B cell (primary cell): ENCODE results near the gene ITGB1. TPM values are rescaled to one million over a fixed set of nuclear protein-coding genes. Genes with fewer than 3 reads are reported as not detected.
A peak's percentile ranks its signal among the peaks of the same experiment; 100 is the strongest.

ENCODE experiments used
- ATAC-seq: fragments of 200-7000 bp; cut with Tn5 transposase; one replicate; pipeline ENCODE4 v1.10.0; 2021; ENCODE audit warnings: low read depth, mild to moderate bottlenecking, moderate number of reproducible peaks, moderate library complexity
- CTCF ChIA-PET: fragments of 350-600 bp; sonication (Branson Sonifier 250); formaldehyde crosslinking; loops from one replicate; lab custom pipeline; 2021; ENCODE audit warnings: antibody characterized with exemption, inconsistent platforms; lab: Charles Lee
- POLR2A ChIA-PET: fragments of 350-600 bp; sonication (Branson Sonifier 250); formaldehyde crosslinking; loops from one replicate; lab custom pipeline; 2021; ENCODE audit warnings: antibody characterized with exemption; lab: Charles Lee
- DNase-seq: peaks from one replicate; pipeline ENCODE4 v3.0.0; 2013
- H2AFZ ChIP-seq: 2 replicates; pipeline ENCODE4 v1.6.1; 2012; ENCODE audit warnings: mild to moderate bottlenecking, low read depth, low read length; ENCODE audit not compliant: insufficient read depth, poor library complexity, severe bottlenecking
- H3K27ac ChIP-seq, 2 donors: 1 replicate in 1 of 2; 2 replicates in 1 of 2; pipeline ENCODE4 v1.5.1; 2012 to 2013; ENCODE audit warnings: low read length in 2 of 2, mild to moderate bottlenecking in 2 of 2, moderate library complexity in 1 of 2
- H3K27me3 ChIP-seq, 4 experiments: fragments of 200-600 bp in 1 of 4; sonication (generic) in 1 of 4; replicated peaks in 1 of 4; 1 replicate in 2 of 4; 2 replicates in 2 of 4; pipeline versions ENCODE4 v1.6.1 to v1.7.0; 2013 to 2016; ENCODE audit warnings: low read length in 3 of 4, mild to moderate bottlenecking in 2 of 4, mixed read lengths in 1 of 4, moderate library complexity in 1 of 4; ENCODE audit not compliant: insufficient read depth in 4 of 4, control insufficient read depth in 3 of 4; ENCODE audit errors: control extremely low read depth in 1 of 4
- H3K36me3 ChIP-seq, 2 experiments: replicated peaks in 1 of 2; 1 replicate in 1 of 2; 2 replicates in 1 of 2; pipeline versions ENCODE4 v1.6.1 to v1.7.1; 2013; ENCODE audit warnings: low read length in 1 of 2; ENCODE audit not compliant: insufficient read depth in 2 of 2, control insufficient read depth in 1 of 2; ENCODE audit errors: control extremely low read depth in 1 of 2, extremely low read depth in 1 of 2
- H3K4me1 ChIP-seq, 2 donors: fragments of 200-600 bp in 1 of 2; sonication (generic) in 1 of 2; 1 replicate in 1 of 2; 2 replicates in 1 of 2; pipeline versions ENCODE4 v1.5.1 to v1.6.1; 2013 to 2017; ENCODE audit warnings: low read length in 2 of 2; ENCODE audit not compliant: control insufficient read depth in 2 of 2, insufficient read depth in 2 of 2
- H3K4me2 ChIP-seq: replicated peaks from 2 replicates; pipeline ENCODE3; 2012; ENCODE audit warnings: mild to moderate bottlenecking, low read depth, low read length; ENCODE audit not compliant: poor library complexity, severe bottlenecking
- H3K4me3 ChIP-seq, 5 experiments: fragments of 200-600 bp in 1 of 5; sonication (generic) in 1 of 5; 1 replicate in 3 of 5; 2 replicates in 2 of 5; pipeline versions ENCODE4 v1.5.1 to v1.7.0; 2011 to 2016; ENCODE audit warnings: low read length in 4 of 5, mild to moderate bottlenecking in 4 of 5, low read depth in 2 of 5, control low read depth in 1 of 5, moderate library complexity in 1 of 5; ENCODE audit not compliant: insufficient read depth in 1 of 5; ENCODE audit errors: control extremely low read depth in 1 of 5, extremely low read depth in 1 of 5
- H3K79me2 ChIP-seq: fragments of 200-600 bp; sonication (generic); one replicate; pipeline ENCODE4 v1.6.0; 2016; ENCODE audit warnings: low read length; ENCODE audit not compliant: control insufficient read depth, insufficient read depth
- H3K9ac ChIP-seq: fragments of 200-600 bp; sonication (generic); 2 replicates; pipeline ENCODE4 v1.6.1; 2017; ENCODE audit warnings: mild to moderate bottlenecking, low read length, moderate library complexity
- H3K9me3 ChIP-seq, 3 donors: one replicate each; pipeline versions ENCODE4 v1.6.1 to v1.7.1; 2013; ENCODE audit warnings: low read length in 2 of 3; ENCODE audit not compliant: control insufficient read depth in 2 of 3, insufficient read depth in 1 of 3; ENCODE audit errors: control extremely low read depth in 1 of 3
- H4K20me1 ChIP-seq: 2 replicates; pipeline ENCODE4 v1.6.0; 2012; ENCODE audit warnings: mild to moderate bottlenecking, low read length; ENCODE audit not compliant: insufficient read depth, control insufficient read depth, poor library complexity, severe bottlenecking
- H3K27ac Mint-ChIP-seq: one replicate; pipeline ENCODE4 v1.8.0; 2021; ENCODE audit warnings: mixed read lengths
- H3K27me3 Mint-ChIP-seq: one replicate; pipeline ENCODE4 v1.8.0; 2021; ENCODE audit warnings: mixed read lengths
- H3K4me1 Mint-ChIP-seq: one replicate; pipeline ENCODE4 v1.8.0; 2021; ENCODE audit warnings: mixed read lengths
- H3K4me3 Mint-ChIP-seq: one replicate; pipeline ENCODE4 v1.8.0; 2021; ENCODE audit warnings: mixed read lengths
- H3K9me3 Mint-ChIP-seq: one replicate; pipeline ENCODE4 v1.8.0; 2022; ENCODE audit warnings: mixed read lengths; ENCODE audit not compliant: insufficient read depth
- EZH2 ChIP-seq: IDR thresholded peaks from 2 replicates; pipeline ENCODE4 v1.6.1; 2012; ENCODE audit warnings: borderline replicate concordance, low read depth, mild to moderate bottlenecking, moderate library complexity, low read length; ENCODE audit not compliant: insufficient read depth, poor library complexity, severe bottlenecking
- WGBS: methylation state at CpG from one replicate; pipeline ENCODE4 v1.1.5; 2013; ENCODE audit warnings: missing lambda C conversion rate; ENCODE audit not compliant: insufficient coverage; 5-methylcytosine and 5-hydroxymethylcytosine counted together
- intact Hi-C: fragments of 100-400 bp; cut with micrococcal nuclease; formaldehyde crosslinking; loops from one replicate; pipeline ENCODE4 v1.10.0; 2022
- polyA plus RNA-seq: library from polyadenylated mRNA; depleted of rRNA; stranded (reverse); fragments of >200 nt; gene quantifications from 2 replicates; pipeline ENCODE4 v1.2.3, GENCODE V29; 2012
- total RNA-seq, 2 donors: library from RNA; stranded (reverse); fragments of 120-200 nt in 1 of 2; gene quantifications; 1 replicate in 1 of 2; 2 replicates in 1 of 2; pipeline versions ENCODE4 v1.2.3 to v1.2.4, GENCODE V29; 2013 to 2022
- TF ChIP-seq, protein P1 (sequence below): fragments of 200-600 bp; IDR thresholded peaks from one replicate; pipeline ENCODE4 v1.8.0; 2022; ENCODE audit warnings: antibody characterized with exemption, mild to moderate bottlenecking

The ITGB1 gene
- total and polyA plus RNA-seq, 2 donors (not counting 1 experiment from before 2014, with no cell fraction given): 30.8 to 128 TPM

DNA sequence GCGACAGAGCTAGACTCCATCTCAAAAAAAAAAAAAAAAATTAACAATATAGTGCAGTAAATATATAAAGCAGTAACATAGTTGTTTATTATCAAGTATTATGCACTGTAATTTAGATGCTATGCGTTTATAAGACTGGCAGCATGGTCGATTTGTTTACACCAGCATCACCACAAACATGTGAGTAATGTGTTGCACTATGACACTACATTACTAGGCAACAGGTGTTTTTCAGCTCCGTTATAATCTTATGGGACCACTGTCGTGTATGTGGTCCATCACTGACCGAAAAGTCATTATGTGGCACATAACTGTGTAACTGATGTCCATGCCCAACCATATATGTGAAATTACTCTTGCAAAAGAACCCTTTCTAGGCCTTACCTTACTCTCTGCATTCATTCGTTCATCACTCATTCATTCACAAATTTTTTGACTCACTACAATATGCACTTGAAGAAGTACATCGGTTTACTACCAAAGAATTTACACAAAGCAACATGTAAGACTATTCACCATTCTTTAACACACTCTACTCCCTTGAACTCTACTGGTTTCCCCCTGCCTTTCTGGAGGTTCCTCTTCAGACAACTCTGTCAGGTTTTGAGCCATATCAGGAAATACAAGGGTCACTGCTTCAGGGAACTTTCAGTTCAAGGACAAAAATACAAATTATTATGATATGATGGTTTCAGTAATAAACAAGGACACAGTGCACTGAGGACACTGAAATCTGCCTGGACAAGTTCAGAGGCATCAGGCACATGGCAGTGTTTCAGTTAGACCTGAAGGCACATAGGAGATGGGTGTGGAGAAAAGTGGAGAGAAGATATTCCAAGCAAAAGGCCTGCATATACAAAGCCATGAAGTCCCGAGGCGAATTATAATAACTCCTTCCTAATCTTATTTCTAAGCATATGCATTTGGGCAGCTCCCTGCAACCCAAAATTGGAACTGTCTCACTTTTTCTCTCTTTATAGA lies 17.4 kb downstream of the ITGB1 start:
- ATAC-seq (no peak), DNase-seq (no peak)
- Histone ChIP-seq H3K36me3 (peaks cover 0 to under 1% of the 10 kb centered on the region in 2 experiments), H3K9ac (no peak overlapping the region), H3K4me2 (peak overlapping the region; percentile 38), H3K4me3 (peak overlapping the region in 1 of 5 experiments; percentile 22), H3K4me1 (peaks cover 40 to 49% of the 10 kb centered on the region in 2 donors), H3K27ac (peak overlapping the region in 1 of 2 donors; percentile 48), H4K20me1 (peaks cover 19% of the 10 kb centered on the region), H3K9me3 (no peaks in the 10 kb centered on the region), H3K27me3 (no peaks in the 10 kb centered on the region), H2AFZ (no peak overlapping the region), H3K79me2 (peaks cover 79% of the 10 kb centered on the region)
- ChIA-PET POLR2A (interaction anchor here (0.7 kb wide), 1 partner anchor 10 kb away, joined by 4 read pairs; no protein-coding TSS in a partner anchor), CTCF (interaction anchor here (0.5 to 1.3 kb wide), 4 partner anchors 12 to 934 kb away, joined by 3 read pairs; no protein-coding TSS in a partner anchor)
- Mint-ChIP-seq H3K9me3 (no peaks in the 10 kb centered on the region), H3K4me3 (peak overlapping the region; percentile 35), H3K4me1 (peaks cover 65% of the 10 kb centered on the region), H3K27ac (peak overlapping the region; percentile 32), H3K27me3 (no peaks in the 10 kb centered on the region)
- WGBS: 93% methylated on average over 4 of the region's 10 CpGs
- intact Hi-C loops: no loop called here
- no peak for TF ChIP-seq EZH2
- TF ChIP-seq, protein P1, sequence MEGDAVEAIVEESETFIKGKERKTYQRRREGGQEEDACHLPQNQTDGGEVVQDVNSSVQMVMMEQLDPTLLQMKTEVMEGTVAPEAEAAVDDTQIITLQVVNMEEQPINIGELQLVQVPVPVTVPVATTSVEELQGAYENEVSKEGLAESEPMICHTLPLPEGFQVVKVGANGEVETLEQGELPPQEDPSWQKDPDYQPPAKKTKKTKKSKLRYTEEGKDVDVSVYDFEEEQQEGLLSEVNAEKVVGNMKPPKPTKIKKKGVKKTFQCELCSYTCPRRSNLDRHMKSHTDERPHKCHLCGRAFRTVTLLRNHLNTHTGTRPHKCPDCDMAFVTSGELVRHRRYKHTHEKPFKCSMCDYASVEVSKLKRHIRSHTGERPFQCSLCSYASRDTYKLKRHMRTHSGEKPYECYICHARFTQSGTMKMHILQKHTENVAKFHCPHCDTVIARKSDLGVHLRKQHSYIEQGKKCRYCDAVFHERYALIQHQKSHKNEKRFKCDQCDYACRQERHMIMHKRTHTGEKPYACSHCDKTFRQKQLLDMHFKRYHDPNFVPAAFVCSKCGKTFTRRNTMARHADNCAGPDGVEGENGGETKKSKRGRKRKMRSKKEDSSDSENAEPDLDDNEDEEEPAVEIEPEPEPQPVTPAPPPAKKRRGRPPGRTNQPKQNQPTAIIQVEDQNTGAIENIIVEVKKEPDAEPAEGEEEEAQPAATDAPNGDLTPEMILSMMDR: no peak
